Kidney (tissue), 14 donors: Measurements from ENCODE around the gene SEC63. TPM values are rescaled to one million over a fixed set of nuclear protein-coding genes. Genes with fewer than 3 reads are reported as not detected.

Source experiments
- DNase-seq, 5 donors: peaks; one replicate each; pipeline ENCODE4 v3.0.0-alpha.2; 2013 to 2020
- FAIRE-seq: peaks from 2 replicates; lab custom pipeline; 2012; peaks lifted over from hg19 to GRCh38; lab: Jason Lieb, UNC
- H3K27ac ChIP-seq, 2 donors: one replicate each; pipeline ENCODE4 v1.7.0; 2013; ENCODE audit warnings: low read depth in 2 of 2, low read length in 2 of 2, inconsistent platforms in 1 of 2
- H3K27me3 ChIP-seq: one replicate; pipeline ENCODE4 v1.7.1; 2013; ENCODE audit warnings: low read length, inconsistent platforms; ENCODE audit not compliant: control insufficient read depth, insufficient read depth
- H3K36me3 ChIP-seq, 3 donors: one replicate each; pipeline versions ENCODE4 v1.7.0 to v1.7.1; 2013; ENCODE audit warnings: low read length in 3 of 3, control low read depth in 1 of 3, inconsistent platforms in 1 of 3; ENCODE audit not compliant: insufficient read depth in 3 of 3, control insufficient read depth in 2 of 3
- H3K4me1 ChIP-seq, 3 donors: one replicate each; pipeline versions ENCODE4 v1.7.0 to v1.7.1; 2013; ENCODE audit warnings: low read length in 3 of 3, inconsistent platforms in 1 of 3, low read depth in 1 of 3; ENCODE audit not compliant: control insufficient read depth in 2 of 3, insufficient read depth in 2 of 3
- H3K4me3 ChIP-seq, 3 donors: one replicate each; pipeline versions ENCODE4 v1.7.0 to v1.8.1; 2013; ENCODE audit warnings: low read length in 3 of 3, control low read depth in 1 of 3, inconsistent platforms in 1 of 3
- H3K9ac ChIP-seq, 3 donors: one replicate each; pipeline versions ENCODE4 v1.7.0 to v1.7.1; 2013; ENCODE audit warnings: low read length in 3 of 3, control low read depth in 1 of 3, inconsistent platforms in 1 of 3
- H3K9me3 ChIP-seq, 3 donors: one replicate each; pipeline versions ENCODE4 v1.7.0 to v1.7.1; 2013; ENCODE audit warnings: low read length in 3 of 3, control low read depth in 1 of 3, inconsistent platforms in 1 of 3; ENCODE audit not compliant: control insufficient read depth in 2 of 3, insufficient read depth in 1 of 3
- intact Hi-C: fragments of 100-400 bp; cut with DNase I; formaldehyde crosslinking; loops from one replicate; pipeline ENCODE4 v1.11.1; 2022
- polyA plus RNA-seq: library from polyadenylated mRNA; stranded (reverse); fragments of 350-450 nt; fragmentation: Illumina TruSeq; extraction: RNeasy Lipid Tissue Mini Kit (QIAGEN cat#74804); gene quantifications from one replicate; pipeline ENCODE4 v1.2.3, GENCODE V29; 2014; ENCODE audit warnings: low read depth, low replicate concordance; ENCODE audit not compliant: insufficient read depth
- total RNA-seq: library from RNA; stranded (reverse); fragmentation: NEBNext Ultra II Directional; extraction: Animal tissue kit (Norgen Biotek cat#: 25700); gene quantifications from one replicate; pipeline ENCODE4 v1.2.1, GENCODE V29; 2021
- TF ChIP-seq, protein P1 (sequence below): IDR thresholded peaks from 3 replicates; pipeline ENCODE4 v1.5.1; 2012; ENCODE audit warnings: mild to moderate bottlenecking, moderate library complexity, borderline replicate concordance; ENCODE audit not compliant: insufficient read depth; ENCODE audit errors: extremely low read depth
- donor health status: control.
- donor health status: control.
- donor health status: control.
- donor health status: control.
- donor health status: control.
- donor health status: DM: yes; HTN: yes; CAD: no.
- donor health status: Normal renal cell carcinoma (clear cell type).

The SEC63 gene
- total and polyA plus RNA-seq, 2 donors from 2014 or later: 31.4 to 88.8 TPM

- H3K4me1 ChIP-seq: no peaks in the 10 kb centered on the region
- H3K9ac ChIP-seq: no peak overlapping the region
- intact Hi-C loops: no loop called here
- H3K36me3 ChIP-seq: peaks cover 2 to 12% (median 2%) of the 10 kb centered on the region in 3 donors
- no peak overlapping the region for H3K4me3 ChIP-seq
- FAIRE-seq (no peak), DNase-seq (no peak)
- no peak overlapping the region for H3K27ac ChIP-seq
- no peaks in the 10 kb centered on the region for H3K9me3 ChIP-seq
- TF ChIP-seq, protein P1, sequence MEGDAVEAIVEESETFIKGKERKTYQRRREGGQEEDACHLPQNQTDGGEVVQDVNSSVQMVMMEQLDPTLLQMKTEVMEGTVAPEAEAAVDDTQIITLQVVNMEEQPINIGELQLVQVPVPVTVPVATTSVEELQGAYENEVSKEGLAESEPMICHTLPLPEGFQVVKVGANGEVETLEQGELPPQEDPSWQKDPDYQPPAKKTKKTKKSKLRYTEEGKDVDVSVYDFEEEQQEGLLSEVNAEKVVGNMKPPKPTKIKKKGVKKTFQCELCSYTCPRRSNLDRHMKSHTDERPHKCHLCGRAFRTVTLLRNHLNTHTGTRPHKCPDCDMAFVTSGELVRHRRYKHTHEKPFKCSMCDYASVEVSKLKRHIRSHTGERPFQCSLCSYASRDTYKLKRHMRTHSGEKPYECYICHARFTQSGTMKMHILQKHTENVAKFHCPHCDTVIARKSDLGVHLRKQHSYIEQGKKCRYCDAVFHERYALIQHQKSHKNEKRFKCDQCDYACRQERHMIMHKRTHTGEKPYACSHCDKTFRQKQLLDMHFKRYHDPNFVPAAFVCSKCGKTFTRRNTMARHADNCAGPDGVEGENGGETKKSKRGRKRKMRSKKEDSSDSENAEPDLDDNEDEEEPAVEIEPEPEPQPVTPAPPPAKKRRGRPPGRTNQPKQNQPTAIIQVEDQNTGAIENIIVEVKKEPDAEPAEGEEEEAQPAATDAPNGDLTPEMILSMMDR: no peak
- H3K27me3 ChIP-seq: no peaks in the 10 kb centered on the region
Observed at GRCh38 chr6:107871016-107871415, 87.0 kb downstream of the SEC63 start.

DNA sequence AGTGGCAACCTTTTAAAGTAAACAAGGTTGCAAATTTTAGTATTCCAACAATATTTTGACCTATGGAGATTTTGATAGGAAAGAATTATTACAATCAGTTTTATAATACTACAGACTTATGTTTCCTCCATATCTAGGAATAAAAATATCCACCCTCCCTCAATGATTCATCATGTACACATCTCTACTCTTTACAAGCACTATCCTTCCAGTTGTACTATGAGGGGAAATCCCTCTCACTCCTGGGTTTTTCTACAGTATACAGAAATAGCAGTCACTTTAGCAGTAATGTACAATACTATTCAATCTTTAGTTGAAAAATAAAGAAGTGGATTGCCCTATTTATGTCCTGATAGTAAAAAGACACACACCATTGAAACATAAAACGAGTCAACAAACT, 87.6 kb downstream of the SEC63 start:
- intact Hi-C loops: no loop called here
- Histone ChIP-seq H3K27ac (no peak overlapping the region), H3K36me3 (peaks cover 2 to 12% (median 2%) of the 10 kb centered on the region in 3 donors), H3K27me3 (no peaks in the 10 kb centered on the region), H3K4me1 (no peaks in the 10 kb centered on the region), H3K9ac (no peak overlapping the region), H3K9me3 (no peaks in the 10 kb centered on the region), H3K4me3 (no peak overlapping the region)
- FAIRE-seq (no peak), DNase-seq (no peak)
- TF ChIP-seq, protein P1: no peak

GRCh38 chr6:107869871-107870270, 88.1 kb downstream of the SEC63 start:
- Histone ChIP-seq H3K36me3 (peaks cover 2 to 12% (median 2%) of the 10 kb centered on the region in 3 donors), H3K9me3 (no peaks in the 10 kb centered on the region), H3K27ac (no peak overlapping the region), H3K4me1 (no peaks in the 10 kb centered on the region), H3K9ac (no peak overlapping the region), H3K4me3 (no peak overlapping the region), H3K27me3 (no peaks in the 10 kb centered on the region)
- DNase-seq (no peak), FAIRE-seq (no peak)
- TF ChIP-seq, protein P1: no peak
- intact Hi-C loops: no loop called here
